Measurements from ENCODE around the gene USP28.
"Not testable (repeated sequence)": the region's sequence is repeated elsewhere in the genome, so short reads cannot be mapped to it uniquely, and the experiment has no call there.

Gene USP28

GRCh38 chr11:113835306-113835705 is 40.1 kb downstream of the USP28 start:
- DNase-seq = no peak

GRCh38 chr11:113833151-113833550 is 42.2 kb downstream of the USP28 start:
- DNase-seq = no peak

DNA sequence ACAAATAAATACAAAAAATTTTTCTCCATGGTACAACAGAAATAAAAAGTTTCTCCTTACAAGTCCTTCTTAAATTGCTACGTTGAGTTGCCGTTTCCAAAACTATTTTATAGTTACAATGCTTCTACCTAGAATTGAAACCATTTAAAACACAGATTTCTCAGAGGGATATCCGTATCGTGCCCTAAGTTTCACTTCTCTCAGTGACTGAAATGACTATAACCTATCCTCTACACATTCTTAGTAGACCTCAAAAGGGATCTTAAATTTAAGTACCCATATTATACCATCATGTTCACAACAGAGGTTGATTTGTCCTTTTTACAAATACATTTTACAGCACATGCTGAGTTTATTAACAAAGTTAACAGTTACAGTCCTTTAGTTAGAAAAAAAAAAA is 44.1 kb downstream of the USP28 start:
- DNase-seq = no peak

DNA sequence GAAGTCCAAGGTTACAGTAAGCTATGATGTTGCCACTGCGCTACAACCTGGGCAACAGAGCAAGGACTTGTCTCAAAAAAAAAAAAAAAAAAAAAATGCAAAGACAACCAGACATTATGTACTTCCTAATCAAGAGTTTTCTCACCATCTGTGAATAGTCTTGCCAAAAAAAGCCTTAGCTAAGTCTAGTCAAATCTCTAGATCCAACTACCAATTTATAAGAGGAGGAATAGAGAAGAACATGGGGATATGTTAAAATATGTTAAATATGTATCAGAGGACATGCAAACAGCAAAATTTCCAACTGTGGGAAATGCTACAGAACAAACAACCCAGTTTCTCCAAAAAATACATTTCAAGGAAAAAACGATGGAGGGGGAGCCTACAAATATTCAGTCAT is 45.6 kb downstream of the USP28 start:
- no peak for DNase-seq

DNA sequence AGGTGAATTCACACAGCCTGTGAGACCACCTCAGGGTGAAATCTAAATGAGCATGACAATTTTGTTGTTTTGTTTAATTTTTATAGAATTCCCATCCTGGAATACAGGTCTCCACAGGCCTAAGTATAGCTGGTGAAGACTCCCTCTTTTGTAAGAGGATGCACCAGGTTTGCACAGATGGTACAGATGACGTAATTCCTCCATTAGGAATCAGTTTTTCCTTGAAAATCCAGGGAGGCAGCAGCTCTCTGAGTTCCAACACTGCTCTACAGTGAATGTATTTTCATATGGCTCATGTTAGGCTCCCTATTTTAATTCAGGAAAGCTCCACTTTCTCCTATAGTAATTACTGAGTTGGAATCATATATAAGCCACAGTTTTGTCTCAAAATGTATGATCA is 47.2 kb downstream of the USP28 start:
- DNase-seq = no peak

GRCh38 chr11:113827477-113827876 is 47.9 kb downstream of the USP28 start:
- no peak for DNase-seq

DNA sequence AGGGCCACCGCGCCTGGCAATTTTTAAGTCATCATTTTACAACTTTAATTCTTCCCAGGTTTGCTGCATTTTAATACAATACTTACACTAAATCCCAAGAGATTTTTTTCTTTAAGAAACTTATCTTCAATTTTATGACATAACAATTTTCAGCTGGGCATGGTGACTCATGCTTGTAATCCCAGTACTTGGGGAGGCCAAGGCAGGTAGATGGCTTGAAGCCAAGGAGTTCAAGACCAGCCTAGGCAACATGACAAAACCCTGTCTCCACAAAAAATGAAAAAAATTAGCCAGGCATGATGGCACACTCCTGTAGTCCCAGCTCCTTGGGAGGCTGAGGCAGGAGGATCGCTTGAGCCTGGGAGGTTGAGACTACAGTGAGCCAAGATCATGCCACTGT is 56.9 kb downstream of the USP28 start:
- DNase-seq = no peak

- no peak for DNase-seq
Measured at GRCh38 chr11:113817626-113818025, 57.7 kb downstream of the USP28 start.

DNA sequence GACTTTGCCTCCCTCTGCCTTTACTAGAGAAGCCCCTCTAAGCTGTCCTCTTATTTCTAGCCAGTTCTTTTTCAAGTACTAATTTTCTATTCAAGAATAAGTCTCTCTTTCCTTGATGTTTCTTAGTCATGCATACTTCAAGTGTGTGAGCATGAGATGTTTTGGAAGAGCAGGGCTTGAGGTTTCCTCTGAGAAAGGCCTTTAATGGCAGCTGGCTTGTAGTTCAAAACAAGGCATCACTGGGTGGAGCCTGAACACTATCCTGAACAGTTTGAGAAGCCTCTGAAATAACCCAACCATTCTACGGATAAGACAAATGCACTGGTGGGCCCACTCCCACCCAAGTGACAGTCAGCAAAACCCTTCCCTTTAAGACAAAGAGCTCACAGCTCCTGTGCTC is 58.2 kb downstream of the USP28 start:
- DNase-seq = no peak

DNA sequence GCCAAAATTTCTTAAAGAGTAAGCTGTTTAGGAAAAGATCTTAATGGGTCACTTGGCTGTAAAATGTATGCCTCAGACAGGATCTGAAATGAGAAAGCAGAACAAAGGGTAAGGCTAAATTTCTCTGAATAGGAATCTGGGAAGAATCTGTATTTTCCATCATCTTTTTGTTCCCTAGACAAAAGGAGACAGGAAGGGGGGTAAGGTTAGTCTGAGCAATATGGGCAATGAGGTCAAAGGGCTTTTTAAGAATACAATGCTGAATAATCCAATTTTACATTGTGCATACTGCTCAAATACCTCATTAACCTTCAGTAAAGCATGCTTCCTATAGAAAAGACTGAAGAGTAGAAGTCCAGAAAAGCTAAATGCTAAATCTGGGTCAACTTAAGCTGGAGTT is 61.2 kb downstream of the USP28 start:
- no peak for DNase-seq

DNA sequence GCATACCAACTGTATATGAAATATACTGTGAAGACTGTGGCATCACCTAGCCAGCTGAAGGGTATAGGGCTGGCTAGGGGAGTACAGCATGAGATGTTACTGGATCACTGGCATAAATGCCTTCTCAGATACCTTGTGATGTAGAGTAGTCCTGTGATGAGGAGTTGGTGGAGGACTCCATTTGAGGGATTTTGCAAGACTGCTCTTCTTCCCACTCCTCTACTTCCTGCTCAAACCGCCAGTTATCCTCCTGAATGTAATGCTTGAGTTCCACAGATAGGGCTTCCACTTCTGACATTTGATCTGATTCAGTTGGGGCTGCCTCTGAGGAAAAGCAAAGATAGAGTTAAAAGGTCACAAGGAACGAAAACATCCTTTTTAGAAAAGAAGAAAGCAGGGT is 66.4 kb downstream of the USP28 start:
- no peak for DNase-seq

DNA sequence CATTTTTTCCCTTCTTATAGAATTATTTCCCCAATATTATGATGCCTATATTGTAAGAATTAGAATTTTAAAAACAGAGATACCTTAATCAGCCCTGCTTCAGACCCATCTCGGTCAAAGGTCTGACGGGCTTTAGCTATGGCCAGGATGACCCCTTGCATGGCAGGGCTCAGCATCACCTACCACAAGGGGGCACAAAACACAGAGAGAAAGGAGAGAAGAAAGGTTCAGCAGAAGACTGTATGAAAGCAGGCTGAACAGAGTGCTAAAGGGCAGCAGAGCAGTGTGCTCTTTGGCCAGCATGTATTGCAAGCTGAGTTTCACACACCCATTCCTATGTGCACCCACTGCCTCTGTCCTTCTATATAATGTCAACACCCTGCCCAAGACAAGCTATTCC is 69.0 kb downstream of the USP28 start:
- DNase-seq = peak; percentile 11

- DNase-seq = no peak
Measured at GRCh38 chr11:113805640-113806039, 69.7 kb downstream of the USP28 start.

DNA sequence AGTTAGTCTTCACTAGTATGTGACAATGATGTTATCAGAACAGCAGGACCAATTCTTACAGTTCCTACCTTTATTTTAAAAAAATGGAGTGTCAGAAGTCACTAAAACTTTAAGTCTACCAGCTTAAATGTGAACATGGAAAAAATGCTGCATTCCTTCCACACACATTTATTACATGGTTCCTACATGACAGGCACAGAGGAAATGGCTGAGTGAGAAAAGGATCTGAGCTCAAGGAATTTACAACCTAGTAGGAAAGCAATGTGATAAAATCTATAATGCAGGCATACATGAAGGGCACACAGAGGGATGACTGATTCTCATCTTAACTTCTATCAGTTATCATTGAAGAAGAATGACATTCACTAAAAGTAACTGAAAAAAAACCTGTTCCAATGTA is 72.8 kb downstream of the USP28 start:
- no peak for DNase-seq

DNA sequence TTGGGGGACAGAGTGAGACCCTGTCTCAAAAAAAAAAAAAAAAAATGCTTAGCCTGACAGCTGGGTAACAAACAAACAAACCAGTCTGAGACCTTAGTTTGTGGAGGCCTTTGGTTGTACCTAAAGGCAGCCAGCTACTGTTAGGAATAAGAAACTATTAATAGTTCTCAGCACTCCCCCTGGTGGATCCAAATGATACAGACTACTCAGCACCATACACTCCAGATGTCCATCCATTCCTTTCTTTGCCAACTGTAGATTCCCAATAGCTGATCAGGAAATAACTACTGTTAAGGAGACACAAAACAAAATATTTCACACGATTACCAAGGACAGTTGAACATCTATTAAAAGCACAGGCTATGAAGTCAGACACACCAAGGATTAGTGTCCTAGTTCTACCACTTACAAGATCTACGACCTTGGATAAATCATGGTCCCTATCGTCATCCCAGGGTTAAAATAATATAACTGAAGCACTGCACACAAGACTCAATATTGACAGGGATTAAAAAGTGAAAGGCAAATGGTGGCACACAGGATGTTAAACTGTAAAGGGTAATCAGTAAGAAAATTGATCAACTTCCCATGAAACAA is 78.6 kb downstream of the USP28 start:
- peak; percentile 47 for DNase-seq

DNA sequence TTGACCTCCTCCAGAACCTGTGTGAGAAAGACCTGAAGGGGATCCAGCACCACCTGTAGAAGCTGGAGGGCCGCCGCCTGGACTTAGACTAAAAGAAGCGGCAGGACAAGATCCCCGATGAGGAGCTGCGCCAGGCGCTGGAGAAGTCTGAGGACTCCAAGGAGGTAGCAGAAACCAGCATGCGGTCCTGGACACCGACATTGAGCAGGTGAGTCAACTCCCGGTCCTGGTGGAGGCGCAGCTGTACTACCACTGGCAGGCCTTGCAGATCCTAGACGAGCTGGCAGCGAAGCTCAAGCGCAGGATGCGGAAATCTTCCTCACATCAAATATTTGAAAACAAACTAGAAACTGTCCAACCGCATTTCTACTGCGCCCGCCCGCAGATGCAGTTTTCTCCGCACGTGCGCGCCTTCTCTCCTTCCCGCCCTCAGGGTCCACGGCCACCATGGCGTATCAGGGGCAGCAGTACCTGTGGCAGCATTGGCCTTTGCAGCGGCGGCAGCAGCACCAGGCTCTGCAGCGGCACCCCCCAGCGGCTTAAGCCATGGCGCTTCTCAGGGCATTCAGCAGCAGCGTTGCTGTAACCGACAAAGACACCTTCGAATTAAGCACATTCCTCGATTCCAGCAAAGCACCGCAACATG is 85.6 kb downstream of the USP28 start:
- DNase-seq = no peak

DNA sequence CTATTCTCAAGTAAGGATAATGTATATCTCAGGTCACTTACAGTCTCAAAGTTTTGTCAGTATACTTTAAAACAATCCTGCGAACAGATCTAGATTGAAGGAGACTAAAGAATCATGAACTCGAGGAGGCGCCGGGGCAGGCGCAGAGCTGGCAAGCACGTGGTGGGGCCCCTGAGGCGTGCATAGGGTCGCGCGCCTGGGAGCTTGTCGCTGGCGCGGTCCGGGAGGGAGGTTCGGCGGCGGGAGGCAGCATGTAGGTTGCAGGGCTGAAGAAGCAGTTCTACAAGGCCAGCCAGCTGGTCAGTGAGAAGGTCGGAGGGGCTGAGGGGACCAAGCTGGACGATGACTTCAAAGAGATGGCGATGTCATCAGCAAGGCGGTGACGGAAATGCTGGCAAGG is 86.4 kb downstream of the USP28 start:
- not testable (repeated sequence) for DNase-seq

GRCh38 chr11:113782134-113782533 is 93.2 kb downstream of the USP28 start:
- no peak for DNase-seq

- no peak for DNase-seq
Measured at GRCh38 chr11:113781682-113782081, 93.7 kb downstream of the USP28 start.

DNA sequence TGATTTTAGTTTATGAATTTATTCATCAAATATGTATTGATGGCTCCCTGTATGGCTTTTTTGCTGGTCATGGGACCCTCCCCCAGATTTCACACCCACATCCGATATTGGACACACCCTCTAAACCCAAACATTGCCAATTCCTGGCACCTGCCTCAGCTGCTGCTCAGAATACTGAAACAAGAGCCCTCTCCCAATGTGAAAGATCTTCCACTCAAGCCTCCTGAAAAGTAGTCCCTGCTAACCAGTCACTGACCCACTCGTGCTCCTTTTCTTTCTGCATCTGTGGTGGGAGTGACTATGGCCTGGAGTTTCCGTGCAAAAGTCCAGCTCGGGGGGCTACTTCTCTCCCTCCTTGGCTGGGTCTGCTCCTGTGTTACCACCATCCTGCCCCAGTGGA is 95.9 kb downstream of the USP28 start, which contains the start of gene CLDN25:
TSS of gene CLDN25 (plus strand) at position 301 of the 400 bp plus-strand sequence. CDS start at position 301, 0 bp downstream.
- no peak for DNase-seq

GRCh38 chr11:113778111-113778910 is 97.1 kb downstream of the USP28 start:
- no peak for DNase-seq

DNA sequence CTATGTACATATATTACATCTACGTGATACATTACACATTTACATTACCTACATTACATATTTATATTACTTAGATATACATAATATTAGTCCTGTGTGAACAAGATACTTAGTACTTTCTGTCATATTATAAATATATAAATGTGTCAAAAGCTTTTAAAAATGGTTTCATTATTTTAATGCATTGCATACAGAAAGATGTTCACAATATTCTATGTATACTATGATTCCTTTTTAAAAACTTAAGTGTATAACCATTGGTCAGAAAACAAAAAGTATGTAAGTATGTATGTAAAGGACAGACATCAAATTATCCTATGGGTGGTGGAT is 101.2 kb downstream of the USP28 start:
- DNase-seq = no peak

GRCh38 chr11:113773416-113774173 is 101.8 kb downstream of the USP28 start, which contains the start of gene ZW10:
Gene ZW10, minus strand, starts transcription at chr11:113773692. Its CDS starts 26 bp downstream, at chr11:113773666.
- peak; percentile 98 for DNase-seq

Measured in fibroblast of skin of scalp (primary cell).